ENCODE results near the gene NDUFS4.

GRCh38 chr5:53614376-53614885 is 54.0 kb downstream of the NDUFS4 start:
- TF ChIP-seq CTCF (IDR thresholded peaks at IDR 0.05) (no peak), POLR2A (IDR thresholded peaks at IDR 0.05) (no peak)

All from upper lobe of left lung (tissue), 4 donors.